ENCODE results near the gene GDF2.

The GDF2 gene

GRCh38 chr10:47354165-47354564 is 31.9 kb downstream of the GDF2 start:
- DNase-seq: no peak

- DNase-seq: no peak
Measured at GRCh38 chr10:47354900-47355299, 32.6 kb downstream of the GDF2 start.

DNA sequence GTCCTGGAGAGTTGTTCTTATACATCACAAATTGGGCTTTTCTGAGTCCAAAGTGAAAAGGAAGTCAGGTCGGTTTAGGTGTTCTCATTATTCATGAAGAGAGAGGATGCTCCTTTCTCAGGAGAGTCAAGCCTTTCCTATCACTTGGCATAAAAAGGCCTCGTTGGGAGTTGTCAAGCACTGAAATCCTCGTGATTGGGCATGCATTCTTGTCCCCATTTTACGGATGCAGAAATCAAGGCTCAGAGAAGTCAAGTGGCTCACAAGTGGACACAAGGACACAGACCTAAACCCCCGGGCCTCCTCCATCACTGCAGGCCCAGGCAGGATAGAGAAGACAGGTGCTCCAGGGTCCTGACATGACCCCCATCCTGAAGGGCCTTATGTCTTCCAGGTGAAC is 34.5 kb downstream of the GDF2 start:
- no peak for DNase-seq

DNA sequence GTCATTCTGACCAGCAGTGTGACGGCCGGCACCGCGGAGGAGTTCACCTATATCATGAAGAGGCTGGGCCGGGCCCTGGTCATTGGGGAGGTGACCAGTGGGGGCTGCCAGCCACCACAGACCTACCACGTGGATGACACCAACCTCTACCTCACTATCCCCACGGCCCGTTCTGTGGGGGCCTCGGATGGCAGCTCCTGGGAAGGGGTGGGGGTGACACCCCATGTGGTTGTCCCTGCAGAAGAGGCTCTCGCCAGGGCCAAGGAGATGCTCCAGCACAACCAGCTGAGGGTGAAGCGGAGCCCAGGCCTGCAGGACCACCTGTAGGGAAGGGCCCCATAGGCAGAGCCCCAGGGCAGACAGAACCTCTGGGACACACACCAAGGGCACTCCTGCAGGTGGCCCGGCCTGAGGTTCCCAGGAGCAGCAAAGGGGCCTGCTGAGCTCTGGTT is 34.9 kb downstream of the GDF2 start:
- DNase-seq: no peak

DNA sequence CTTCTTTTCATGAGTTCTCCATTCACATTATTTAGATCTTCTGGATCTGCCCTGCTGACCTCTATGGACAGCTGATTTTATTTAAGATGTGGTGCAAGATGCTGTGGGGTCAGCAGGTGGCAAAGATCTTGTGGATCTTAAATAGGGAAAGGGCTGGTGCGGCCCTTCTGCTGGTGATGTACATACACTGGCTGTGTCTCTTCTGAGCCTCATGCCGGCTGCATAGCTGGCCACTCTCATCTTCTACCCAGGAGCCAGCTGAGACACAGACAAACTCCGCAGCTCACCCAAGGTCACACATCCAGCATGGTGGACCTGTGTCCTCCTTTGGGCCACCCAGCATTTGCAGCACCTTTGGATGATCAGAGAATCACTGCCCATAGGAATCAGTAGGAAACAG is 35.7 kb downstream of the GDF2 start:
- DNase-seq: no peak

DNA sequence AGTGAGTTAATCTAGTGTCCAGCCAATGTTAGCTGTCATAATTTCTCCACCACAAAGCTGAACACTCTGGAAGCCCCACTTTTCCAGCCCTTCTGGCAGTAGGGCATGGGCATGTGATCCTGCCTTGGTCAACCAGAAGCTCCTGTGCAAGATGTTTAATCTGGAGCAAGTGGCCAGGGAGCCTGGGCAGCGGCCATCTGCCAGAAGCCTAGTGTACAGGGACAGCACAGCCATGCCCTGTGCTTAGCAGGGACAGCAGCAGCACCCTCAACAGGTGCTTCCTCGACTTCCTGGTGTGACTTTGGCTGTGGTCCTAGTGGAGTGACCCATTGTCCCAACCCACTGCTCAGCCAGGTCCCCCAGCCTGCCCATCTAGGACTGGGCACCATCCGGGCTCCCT is 36.2 kb downstream of the GDF2 start:
- no peak for DNase-seq

DNA sequence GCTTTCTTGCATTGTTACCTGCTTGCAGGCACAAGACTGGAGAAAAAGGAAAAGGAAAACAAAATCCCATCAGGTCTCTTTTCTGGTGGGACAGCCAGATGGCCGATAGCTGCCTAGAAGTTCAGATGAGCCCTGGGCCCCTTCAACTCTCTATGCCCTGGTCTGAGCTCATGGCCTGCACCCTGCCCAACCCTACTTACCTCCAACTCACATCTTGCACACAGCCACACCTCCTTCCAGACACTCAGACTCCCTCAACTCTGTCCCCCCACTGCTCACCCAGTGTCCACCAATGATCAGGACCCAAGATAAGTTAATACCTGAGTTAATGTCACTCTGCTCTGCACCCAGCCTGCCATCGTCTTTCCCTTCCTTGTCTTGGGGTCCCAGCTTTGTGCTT is 36.8 kb downstream of the GDF2 start:
- DNase-seq: no peak

DNA sequence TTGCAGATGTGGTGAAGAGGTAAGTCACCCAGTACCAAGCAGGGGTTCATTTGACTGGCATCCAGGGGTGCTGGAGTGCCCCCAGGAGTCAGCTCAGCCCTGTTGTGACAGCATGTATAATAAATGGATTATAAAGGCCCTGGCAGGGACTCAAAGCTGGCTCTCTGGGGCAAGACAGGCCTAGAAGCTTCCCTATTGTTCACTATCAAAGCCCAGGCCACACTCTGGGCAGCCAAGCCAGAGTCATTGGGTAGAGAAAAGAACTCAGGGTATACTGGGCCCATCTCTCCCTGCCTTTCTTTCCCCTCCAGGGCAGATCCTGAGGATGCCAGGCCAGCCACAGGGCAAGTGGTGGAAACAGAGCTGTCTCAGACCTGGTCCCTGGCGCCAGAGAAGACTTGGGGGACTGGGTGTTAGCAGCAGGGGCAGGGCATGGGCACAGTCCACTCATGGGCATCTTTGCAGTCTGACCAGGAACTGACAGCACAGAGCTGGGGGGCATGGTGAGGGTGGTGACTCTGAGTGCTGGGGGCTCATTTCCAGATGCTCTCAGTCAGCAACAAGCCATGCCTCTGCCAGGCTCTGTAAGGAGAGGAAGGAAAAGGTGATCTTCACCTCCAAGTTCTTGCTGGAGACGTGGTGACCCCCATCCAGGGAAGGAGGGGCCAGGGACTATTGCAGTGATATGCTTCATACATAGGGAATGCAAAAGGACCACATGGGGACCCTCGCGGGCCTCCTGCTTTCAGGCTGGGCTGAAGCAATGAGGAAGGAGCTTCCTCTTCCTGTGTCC is 37.6 kb downstream of the GDF2 start:
- DNase-seq: no peak

DNA sequence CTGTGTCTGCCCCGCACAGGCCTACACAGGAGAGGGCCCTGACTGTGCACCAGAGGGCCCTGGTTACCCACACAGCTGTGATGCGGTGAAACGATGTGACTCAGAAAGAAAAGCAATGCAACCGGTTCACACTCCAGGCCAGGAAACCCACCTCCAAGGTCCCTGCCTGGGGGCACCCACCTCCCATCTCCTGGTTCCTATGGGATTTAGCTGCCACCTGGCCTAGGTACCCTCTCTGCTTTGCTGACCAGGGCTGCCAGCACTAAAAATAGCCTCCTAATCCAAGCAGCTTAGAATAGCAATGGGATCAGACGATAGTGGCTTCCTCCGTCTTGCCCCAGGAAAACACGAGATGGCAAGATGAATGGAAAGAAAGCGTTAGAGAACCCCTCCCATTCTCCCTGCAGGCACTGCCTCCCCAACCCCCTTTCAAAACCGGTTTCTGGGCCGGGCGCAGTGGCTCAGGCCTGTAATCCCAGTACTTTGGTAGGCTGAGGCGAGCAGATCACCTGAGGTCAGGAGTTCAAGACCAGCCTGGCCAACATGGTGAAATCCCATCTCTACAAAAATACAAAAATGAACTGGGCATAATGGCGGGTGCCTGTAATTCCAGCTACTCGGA is 38.3 kb downstream of the GDF2 start:
- no peak for DNase-seq

GRCh38 chr10:47361293-47361692 is 39.0 kb downstream of the GDF2 start:
- DNase-seq: peak; percentile 27

GRCh38 chr10:47362199-47362598 is 39.9 kb downstream of the GDF2 start:
- no peak for DNase-seq

DNA sequence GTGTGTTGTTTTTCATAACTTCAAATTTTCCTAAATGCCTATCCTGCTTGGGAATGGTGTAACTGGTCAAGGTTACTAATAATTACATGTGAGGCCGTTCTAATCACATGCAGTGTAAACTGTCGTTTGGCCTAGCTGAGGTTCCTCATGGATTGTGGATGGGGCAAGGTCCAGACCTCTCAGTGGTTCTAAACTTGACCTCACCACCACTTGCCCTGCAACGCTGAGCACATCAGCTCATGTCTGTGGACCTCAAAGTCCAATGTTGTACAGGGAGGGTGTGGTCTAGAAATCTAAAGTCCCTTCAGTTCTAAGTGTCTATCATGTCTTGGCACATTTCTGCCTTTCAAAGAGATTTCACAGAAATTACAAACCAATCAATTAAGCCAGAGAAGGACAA is 41.5 kb downstream of the GDF2 start:
- no peak for DNase-seq

DNA sequence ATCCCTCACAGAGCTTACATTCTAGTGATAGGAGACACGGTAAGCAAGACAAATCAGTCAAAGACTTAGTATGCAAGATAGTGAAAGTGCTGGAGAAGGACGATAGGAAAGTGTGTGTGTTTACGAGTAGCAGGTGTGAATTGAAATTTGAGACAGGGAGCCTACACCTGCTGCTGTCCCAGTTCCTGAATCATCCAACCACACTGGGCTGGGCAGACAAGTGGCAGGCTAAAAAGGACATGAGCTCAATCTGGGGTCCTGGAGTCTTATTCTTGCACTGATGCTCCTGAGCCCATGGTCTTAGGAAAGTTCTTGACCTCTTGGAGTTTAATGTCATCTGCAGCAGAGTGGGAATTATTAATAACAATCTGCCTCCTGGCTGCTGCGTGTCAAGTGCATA is 42.1 kb downstream of the GDF2 start:
- no peak for DNase-seq

DNA sequence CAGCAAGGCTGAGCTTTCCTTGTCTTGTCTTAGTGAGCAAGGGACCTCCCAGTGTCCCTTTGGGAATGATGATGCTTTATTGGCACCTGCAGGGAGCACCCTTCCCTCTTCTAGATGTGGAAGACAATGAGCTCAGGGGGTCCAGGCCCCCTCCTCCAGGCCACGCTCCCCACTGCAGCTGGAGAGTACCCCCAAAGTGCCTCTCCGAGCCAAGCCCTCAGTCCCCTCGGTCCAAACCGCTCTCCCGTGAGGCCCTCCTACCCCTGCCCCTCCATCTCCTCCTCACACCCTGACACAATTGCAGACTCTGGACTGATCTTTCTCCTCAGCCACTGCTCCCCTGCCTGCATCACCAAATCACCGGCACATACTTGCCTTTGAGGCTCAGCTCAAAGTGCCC is 42.7 kb downstream of the GDF2 start:
- no peak for DNase-seq

- DNase-seq: no peak
Measured at GRCh38 chr10:47365431-47366180, 43.4 kb downstream of the GDF2 start.

GRCh38 chr10:47366181-47366631 is 44.0 kb downstream of the GDF2 start:
- no peak for DNase-seq

- no peak for DNase-seq
Measured at GRCh38 chr10:47366731-47367460, 44.6 kb downstream of the GDF2 start.

DNA sequence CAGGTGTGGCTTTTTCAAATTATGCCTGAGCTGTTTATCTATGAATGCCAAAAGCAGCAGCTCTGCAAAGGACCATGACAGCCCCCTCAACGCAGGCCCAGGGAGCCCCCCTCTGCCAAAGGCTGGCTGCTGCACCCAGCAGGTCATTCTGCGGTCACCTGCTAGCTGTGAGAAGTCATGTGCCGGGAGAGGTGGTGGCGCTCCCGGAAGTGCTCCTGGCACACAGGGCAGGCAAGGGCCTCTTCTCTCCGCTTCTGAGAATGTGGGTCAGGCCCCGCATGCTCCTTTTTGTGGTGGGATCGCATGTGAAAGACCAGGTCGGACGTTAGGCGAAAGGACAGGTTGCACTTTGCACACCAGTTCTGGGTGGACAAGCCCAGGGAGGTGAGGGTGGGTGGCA is 45.4 kb downstream of the GDF2 start:
- DNase-seq: no peak

GRCh38 chr10:47368431-47369180 is 46.4 kb downstream of the GDF2 start:
- DNase-seq: no peak

DNA sequence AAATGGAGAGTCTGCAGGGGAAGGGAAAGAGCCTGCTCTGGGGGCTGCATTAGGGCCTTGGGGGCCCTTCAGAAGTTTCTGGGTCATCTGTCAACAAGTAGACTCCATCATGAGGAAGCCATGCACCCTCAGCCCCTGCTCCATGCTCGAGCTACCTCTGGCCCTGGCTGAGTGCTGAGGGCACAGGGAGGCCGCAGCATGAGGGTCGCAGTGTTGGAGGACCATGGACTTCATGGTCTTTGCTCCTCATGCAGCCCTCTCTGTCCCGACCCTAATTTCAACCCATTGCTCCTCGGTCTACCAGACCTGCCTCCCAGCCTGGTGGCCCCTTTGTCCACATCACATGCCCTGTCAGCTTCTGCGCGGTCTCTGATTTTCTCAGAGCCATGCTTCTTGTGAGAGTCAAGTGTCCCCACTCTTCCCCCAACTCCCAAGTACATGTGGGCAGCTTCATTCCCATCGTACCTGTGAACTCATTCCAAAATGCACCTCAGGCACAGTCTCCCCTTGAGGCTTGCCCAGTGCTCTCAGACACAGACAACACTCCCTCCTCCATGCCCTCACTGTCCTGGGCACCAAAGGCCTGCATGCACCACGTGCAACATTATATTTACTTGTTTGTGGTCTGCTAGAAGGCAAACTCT is 47.1 kb downstream of the GDF2 start:
- no peak for DNase-seq

DNA sequence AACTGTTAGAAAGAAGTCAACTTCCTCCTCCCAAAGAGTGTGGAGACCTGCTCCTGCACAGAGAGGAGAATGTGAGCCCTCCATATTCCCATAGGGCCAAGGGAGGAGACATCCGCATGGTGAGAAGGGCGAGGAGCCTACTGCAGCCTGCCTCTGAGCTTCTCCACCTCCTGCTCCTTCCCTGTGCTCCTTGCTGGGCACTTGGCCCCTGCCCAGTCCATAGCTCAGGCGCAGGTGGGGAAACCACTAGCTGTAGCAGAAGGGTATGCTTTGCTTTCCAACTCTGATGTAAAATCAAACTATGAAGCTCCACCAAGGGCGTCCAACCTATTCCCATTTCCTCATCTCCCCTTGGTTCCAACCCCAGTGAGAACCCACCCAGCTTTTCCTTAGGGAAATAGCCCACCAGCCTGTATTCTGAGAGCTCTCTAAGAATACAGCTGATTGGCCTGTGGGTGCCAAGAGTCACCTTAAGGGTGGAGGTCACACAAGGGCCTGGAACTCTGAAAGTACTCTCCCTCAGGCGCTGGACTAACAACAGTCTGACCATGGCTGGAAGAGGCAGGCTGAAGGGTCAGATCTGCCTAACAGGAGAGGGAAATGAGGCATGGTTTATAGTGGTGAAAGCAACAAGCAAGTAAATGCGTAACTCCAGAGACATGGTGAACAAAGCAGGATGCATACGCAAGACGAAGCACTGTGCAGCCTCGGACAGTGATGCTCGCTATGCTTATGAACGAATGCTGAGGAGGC is 47.9 kb downstream of the GDF2 start:
- no peak for DNase-seq
